C1 segment of cervical spinal cord (tissue), 14 donors: Measurements from ENCODE around the gene CHCHD6.
A peak's percentile ranks its signal among the peaks of the same experiment; 100 is the strongest.

Source experiments
- DNase-seq, 14 donors: peaks; one replicate each; lab custom pipeline; 2025; lab: John Stamatoyannopoulos, UW

The CHCHD6 gene

DNA sequence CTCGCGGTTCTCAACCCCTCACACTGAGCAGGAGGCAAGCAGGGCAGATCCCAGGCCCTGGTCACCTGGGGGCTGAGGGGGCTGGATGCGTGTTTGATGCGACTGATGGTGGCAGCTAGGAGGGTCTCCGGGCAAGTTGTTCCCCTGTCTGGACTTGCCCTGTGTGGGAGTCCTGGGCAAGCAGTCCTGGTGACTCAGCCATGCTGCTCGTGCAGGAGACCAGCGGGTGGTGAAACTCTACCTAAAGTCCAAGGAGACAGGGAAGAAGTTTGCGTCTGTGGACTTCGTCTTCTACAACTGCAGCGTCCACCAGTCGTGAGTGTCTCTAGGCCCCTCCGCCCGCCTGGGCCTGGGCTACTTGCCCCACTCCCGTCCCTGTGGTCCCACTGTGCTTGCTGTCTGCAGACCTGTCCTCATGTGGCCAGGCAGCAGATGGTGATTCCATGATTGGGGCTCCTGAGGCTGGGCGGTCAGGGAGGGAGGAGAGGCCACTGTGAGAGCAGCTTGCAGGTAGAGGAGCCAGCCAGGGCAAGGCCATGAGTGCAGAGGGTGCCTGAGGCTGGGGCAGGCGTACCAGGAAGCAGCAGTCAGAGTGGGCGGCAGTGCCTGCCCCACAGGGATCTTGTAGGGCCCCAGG is 301.9 kb downstream of the CHCHD6 start:
- peak in 1 of 14 donors; percentile 30 for DNase-seq

DNA sequence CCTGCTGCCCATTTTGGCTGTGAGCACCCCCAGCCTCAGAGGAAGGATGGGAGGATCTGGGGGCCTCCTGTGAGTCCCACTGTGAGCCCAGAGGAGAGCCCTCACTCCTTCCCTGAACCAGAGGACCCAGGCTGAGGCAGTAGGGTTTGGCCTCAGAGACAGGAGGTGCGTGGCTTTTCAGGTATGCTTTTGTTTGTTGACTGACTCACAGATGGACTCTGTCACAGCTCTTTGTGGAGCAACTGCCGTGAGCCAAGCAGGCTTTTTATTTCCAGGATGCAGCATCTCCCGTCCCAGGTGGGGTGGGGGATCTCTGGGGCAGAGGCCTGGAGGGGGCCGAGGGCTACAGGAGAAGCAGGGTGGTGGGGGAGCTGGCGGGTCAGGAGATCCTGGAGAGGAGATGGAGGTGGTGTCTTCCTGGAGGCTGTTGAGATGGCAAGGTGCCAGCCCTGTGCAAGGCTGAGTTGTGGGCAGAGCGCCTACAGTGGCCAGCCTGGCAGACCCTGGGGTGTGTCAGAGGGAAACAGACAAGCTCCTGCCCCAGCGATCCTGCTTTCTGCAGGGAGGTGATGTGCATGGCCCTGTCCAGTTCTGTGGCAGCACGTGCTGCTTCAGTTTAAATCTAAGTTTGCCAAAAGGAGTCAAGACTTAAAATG is 302.9 kb downstream of the CHCHD6 start:
- peak in 1 of 14 donors; percentile 7 for DNase-seq

DNA sequence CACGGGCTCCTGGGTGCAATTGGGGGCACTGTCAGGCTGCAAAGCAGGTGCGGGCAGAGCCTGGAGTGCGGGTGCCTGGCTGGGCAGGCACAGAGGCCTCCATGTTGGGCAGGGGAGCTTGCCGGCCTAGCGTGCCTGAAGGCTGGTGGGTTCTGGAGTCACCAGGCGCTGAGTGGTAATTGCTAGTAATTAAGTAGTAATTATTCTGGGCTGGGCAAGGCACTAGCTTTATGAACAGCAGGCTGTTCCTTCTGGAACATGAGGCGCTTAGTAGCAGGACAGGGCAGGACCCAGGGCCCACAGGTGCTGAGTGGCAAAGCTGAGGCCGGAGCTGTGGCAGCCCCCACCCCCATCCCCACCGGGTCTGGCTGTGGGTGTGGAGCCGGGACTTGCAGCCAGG is 304.2 kb downstream of the CHCHD6 start:
- no peak for DNase-seq

GRCh38 chr3:127009531-127009930 is 305.5 kb downstream of the CHCHD6 start:
- no peak for DNase-seq
